ENCODE measurements around the gene NDUFB3.
A peak's percentile ranks its signal among the peaks of the same experiment; 100 is the strongest.
"Not testable (repeated sequence)": the region's sequence is repeated elsewhere in the genome, so short reads cannot be mapped to it uniquely, and the experiment has no call there.

The NDUFB3 gene

DNA sequence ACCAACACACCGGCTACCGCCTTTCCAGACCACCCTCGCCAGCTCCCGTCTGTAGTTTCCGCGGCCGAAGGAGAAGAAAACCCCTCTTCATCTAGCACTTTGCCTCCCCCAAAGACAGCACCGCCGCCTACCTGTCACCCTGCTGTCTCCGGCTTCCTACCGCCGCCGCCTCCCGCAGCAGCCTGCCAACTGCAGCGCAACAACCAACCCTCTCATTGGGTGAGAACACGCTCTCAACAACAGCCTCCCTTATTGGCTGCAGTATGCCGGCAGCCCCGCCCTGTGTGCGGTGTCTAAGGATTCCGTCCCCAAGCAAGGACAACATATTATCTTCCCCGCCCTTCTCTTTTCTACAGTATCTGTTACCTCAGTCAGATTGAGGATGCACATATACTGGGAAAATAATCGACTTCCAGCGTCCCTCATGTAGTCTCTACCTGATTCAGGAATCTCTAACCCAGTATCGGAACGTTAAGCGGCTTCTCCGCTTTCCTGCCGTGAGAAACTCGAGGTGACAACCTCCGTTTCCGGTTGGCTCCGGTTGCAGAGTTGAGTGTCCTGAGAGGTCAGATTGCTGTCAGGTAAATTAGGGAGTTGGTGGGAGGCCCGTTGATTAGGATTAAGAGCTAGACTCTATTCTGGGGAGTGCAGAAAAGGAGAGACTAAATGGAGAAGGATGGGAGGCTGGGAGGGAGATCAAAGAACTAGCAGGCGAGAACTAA, at the start of gene NDUFB3, which contains the start of gene HYCC2:
NDUFB3 (plus strand) TSS at position 523 of the 722 bp plus-strand sequence. CDS start 6,882 bp downstream, outside the sequence.
HYCC2 (minus strand) TSS at position 193 of the 722 bp plus-strand sequence. CDS start 47,662 bp downstream, outside the sequence.
- DNase-seq (ENCODE audit: low spot score) = peak; percentile 97

DNA sequence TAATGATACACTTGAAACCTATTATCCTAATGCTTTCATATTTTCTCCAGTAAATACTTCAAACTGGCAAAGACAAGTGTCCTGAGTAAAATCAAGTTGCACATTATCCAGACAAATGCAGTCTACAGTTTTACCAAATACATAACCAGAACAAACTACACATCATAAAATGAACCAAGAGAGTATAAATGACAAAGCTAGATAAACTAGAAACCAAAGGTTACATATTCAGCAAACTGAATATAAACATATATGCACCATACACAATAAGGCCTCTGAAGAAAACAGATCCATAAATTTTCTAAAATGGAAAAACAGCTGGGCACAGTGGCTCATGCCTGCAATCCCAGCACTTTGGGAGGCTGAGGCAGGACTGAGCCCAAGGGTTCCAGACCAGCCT, 47.3 kb upstream of the NDUFB3 start:
- no peak for DNase-seq (ENCODE audit: low spot score)

DNA sequence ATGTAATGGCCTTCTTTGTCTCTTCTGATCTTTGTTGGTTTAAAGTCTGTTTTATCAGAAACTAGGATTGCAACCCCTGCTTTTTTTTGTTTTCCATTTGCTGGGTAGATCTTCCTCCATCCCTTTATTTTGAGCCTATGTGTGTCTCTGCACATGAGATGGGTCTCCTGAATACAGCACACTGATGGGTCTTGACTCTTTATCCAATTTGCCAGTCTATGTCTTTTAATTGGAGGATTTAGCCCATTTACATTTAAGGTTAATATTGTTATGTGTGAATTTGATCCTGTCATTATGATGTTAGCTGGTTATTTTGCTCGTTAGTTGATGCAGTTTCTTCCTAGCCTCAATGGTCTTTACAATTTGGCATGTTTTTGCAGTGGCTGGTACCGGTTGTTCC, 37.4 kb upstream of the NDUFB3 start:
- not testable (repeated sequence) for DNase-seq (ENCODE audit: low spot score)

DNA sequence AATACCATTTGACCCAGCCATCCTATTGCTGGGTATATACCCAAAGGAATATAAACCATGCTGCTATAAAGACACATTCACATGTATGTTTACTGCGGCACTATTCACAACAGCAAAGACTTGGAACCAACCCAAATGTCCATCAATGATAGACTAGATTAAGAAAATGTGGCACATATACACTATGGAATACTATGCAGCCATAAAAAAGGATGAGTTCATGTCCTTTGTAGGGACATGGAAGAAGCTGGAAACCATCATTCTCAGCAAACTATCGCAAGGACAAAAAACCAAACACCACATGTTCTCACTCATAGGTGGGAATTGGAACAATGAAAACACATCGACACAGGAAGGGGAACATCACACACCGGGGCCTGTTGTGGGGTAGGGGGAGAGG, 33.4 kb upstream of the NDUFB3 start:
- not testable (repeated sequence) for DNase-seq (ENCODE audit: low spot score)

DNA sequence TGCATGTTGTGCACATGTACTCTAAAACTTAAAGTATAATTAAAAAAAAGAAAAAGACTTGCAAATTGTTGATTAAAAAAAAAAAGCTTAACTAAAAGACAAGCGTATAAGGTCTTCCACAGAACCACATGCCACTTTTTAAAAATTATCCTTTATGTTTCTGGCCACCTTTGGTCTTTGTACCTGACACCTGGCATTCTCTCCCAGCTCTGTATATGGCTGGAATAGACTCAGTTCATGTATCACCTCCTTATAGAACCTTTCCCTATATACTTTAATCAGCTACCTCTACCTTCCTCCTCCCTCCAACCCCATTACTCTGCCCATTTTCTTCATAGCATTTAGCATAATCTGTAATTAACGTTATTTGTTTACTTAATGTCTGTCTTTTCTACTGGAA, 32.9 kb upstream of the NDUFB3 start:
- DNase-seq (ENCODE audit: low spot score) = no peak

DNA sequence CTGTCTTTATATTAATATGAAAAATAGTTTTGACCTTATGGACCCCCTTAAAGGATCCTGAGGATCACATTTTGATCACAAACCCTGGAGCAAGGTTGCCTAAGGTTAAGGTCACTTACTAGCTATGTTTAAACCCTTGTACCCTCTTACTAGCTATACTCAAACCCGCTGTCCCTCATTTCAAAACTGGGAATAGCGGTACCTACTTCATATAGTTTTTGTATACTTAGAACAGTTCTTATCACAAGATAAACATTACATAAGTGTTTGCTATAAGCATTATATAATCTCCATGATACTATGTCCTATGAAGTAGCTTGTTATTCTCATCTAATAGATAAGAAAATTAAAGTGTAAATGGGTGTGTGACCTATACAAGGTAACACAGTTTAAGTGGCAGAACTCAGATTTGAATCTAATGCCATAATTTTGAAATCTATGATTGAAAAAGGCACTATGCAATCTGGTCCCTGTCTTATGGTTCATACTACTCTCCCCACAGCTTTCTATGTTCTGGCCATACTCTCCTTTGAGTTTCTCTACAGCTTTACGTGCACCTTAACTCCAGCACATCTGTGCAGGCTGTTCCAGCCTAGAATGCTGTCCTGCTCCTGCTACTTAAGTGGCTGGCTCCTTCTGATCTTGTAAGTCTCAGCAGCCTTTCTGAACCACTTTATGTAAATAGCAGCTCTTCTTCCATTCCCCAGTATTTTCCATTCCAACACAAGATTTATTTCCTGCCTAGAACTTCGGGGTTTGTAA, 30.8 kb upstream of the NDUFB3 start:
- DNase-seq (ENCODE audit: low spot score) = no peak

DNA sequence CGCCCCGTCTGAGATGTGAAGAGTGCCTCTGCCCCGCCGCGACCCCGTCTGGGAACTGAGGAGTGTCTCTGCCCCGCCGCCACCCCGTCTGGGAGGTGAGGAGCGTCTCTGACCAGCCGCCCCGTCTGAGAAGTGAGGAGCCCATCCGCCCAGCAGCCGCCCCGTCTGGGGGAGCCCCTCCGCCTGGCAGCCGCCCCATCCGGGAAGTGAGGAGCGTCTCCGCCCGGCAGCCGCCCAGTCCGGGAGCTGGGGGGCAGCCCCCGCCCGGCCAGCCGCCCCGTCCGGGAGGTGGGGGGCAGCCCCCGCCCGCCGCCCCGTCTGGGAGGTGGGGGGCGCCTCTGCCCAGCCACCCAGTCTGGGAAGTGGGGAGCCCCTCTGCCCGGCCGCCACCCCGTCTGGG, 29.4 kb upstream of the NDUFB3 start:
- DNase-seq (ENCODE audit: low spot score) = not testable (repeated sequence)

DNA sequence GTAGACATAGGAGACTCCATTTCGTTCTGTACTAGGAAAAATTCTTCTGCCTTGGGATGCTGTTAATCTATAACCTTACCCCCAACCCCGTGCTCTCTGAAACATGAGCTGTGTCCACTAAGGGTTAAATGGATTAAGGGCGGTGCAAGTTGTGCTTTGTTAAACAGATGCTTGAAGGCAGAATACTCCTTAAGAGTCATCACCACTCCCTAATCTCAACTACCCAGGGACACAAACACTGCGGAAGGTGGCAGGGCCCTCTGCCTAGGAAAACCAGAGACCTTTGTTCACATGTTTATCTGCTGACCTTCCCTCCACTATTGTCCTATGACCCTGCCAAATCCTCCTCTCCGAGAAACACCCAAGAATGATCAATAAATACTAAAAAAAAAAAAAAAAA, 28.8 kb upstream of the NDUFB3 start:
- DNase-seq (ENCODE audit: low spot score) = not testable (repeated sequence)

- no peak for DNase-seq (ENCODE audit: low spot score)
Observed at GRCh38 chr2:201046881-201047280, 24.9 kb upstream of the NDUFB3 start.

DNA sequence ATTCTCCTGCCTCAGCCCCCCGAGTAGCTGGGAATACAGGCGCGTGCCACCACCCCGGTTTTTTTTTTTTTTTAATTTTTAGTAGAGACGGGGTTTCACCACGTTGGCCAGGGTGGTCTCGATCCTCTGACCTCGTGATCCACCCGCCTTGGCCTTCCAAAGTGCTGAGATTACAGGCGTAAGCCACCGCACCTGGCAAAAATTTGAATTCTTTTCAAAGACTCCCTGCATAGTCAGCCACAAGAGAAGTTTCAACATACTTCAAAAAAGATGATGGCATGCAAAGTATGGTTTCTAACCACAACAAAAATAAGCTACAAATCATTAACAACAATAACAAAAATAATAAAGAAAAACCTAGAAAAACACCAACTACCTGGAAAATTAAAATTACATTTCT, 22.3 kb upstream of the NDUFB3 start:
- DNase-seq (ENCODE audit: low spot score) = no peak

DNA sequence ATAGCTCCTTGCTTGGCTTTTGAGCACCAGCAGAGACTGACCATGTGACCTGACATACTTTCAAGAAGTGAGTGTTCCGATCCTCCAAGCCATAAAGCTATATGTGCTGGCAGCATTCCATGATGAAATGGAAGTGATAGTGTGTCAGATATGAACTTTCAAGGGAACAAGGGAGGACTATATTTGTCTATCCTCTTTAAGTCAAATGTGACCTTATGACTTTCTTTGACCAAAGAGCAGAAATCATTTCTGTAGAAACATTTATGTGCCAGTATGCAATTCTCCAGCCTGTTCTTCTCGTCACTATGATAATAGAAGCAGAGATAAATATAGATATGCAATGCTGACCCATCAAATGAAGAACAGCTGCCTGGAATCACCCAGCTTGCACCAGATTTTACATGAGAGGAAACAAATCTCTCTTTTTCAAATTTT, 14.7 kb upstream of the NDUFB3 start:
- no peak for DNase-seq (ENCODE audit: low spot score)

- DNase-seq (ENCODE audit: low spot score) = no peak
Observed at GRCh38 chr2:201057715-201058248, 14.0 kb upstream of the NDUFB3 start.

- no peak for DNase-seq (ENCODE audit: low spot score)
Observed at GRCh38 chr2:201058914-201059313, 12.9 kb upstream of the NDUFB3 start.

DNA sequence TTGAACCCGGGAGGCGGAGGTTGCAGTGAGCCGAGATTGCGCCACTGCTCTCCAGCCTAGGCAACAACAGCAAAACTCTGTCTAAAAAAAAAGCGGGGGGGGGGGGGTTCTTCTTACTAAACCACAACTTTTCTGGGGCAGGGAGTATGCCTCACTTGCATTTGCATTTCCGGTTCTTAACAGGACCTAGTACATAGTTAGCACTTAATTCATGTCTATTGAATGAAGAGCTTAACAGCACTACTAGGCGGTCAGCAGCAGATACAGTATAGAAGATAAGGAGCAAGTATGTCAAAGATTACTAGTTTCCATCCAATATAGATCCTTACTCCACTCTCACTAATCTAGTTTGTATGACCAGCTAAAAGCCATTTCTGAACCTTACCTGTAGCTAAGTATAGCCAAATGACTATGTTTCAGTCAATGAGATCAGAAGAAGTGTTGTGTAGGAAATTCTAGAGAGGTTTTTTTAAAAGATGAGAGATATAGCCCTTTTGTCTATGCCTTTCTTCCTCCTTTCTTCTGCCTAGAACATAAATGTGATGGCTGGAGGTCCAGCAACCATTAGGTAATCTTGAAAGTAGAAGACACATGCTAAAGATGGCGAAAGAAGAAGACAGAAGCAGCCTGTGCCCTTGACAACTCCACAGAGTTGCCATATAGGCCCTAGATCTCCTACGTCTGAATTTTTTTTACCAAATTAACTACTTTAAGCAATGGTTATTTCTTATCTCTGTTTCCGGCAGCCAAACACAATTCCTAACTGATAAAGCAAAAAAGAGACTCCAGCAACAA, 11.6 kb upstream of the NDUFB3 start:
- no peak for DNase-seq (ENCODE audit: low spot score)

GRCh38 chr2:201063516-201063915, 8.3 kb upstream of the NDUFB3 start:
- DNase-seq (ENCODE audit: low spot score) = not testable (repeated sequence)

DNA sequence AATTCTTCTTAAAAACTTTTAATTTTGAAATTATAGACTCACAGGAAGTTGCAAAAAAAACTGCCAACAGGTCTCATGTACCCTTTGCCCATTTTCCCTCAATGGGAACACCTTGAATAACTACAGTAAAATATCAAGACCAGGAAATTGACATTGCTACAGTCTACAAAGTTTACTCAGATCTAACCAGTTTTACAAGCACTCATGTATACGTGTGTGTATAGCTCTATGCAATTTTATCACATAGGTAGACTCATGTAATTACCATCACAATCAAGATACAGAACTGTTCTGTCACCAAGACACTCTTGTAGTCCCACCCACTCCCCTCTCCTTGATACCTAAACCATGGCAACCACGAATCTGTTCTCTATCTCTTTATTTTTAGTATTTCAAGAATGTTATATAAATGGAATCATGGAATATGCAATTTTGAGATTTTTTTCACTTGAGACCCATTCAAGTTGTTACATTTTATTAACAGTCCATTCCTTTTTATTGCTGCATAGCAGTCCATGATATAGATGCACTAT, 6.9 kb upstream of the NDUFB3 start:
- no peak for DNase-seq (ENCODE audit: low spot score)

DNA sequence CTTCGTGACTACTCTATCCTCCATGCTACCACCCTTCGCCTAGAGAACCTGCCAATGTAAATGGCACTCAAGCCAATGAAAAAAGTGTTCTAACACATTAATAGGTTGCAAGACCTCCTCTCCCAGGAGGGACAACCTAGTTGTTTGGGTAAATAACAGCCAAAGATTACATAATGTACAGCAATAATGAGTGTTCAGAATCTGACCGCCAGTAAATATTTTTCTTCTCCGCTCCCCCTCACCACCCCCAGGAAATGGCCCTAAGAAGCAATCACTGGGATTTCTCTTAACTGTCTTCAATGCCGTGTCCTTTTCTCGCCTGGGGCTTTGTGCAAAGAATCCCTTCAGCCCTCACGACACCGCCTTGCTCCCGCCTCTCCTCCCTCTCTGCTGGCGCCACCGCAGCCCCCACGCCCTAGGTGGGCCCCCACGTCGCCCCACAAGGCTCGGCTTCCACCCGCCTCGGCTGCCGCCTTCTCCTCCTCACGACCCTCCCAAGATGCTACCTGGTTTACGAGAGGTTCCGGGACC, 788 bp upstream of the NDUFB3 start:
- peak; percentile 20 for DNase-seq (ENCODE audit: low spot score)

DNA sequence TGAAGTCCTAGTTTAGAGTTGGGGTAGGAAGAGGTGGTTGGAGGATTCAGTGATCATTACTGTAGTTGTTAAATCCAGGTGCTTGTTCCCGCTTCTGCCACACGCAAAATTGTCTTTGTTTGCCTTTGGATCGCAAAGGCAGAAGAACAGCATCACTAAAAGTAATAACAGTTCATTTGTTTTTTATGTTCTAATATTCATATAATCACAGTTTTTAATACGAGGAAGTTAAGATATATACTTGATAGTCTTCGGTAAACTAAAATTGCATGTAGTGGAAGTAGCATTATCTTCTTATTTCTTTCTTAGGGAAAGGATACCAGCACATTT, 365 bp downstream of the NDUFB3 start:
- DNase-seq (ENCODE audit: low spot score) = no peak

GRCh38 chr2:201073071-201073470, 1.3 kb downstream of the NDUFB3 start:
- DNase-seq (ENCODE audit: low spot score) = no peak

GRCh38 chr2:201074996-201075395, 3.2 kb downstream of the NDUFB3 start:
- DNase-seq (ENCODE audit: low spot score) = no peak

DNA sequence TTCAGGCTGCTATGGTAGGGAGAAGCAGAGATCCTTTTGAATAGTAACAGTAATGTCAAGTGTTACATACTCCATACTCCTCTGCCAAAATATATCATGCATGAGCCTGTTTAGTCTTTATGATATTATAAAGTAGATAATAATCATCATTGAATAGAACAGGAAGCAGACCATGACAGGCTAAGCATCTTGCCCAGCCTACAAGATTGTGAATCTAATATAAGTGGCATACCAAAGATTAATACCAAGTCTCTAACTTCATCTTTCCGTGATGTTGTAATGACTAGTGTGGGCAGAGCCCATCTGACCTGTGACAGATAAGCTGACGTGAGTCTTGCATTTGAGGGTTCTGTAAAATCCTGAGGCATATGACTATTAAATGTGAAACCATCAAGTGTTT, 13.1 kb downstream of the NDUFB3 start:
- no peak for DNase-seq (ENCODE audit: low spot score)

GRCh38 chr2:201090574-201090973, 18.8 kb downstream of the NDUFB3 start:
- no peak for DNase-seq (ENCODE audit: low spot score)
